Smooth muscle cell (in vitro differentiated cells): ENCODE measurements around the gene TMEM120A. TPM values are rescaled to one million over a fixed set of nuclear protein-coding genes. Genes with fewer than 3 reads are reported as not detected.

Source experiments
- DNase-seq: peaks from one replicate; lab custom pipeline; 2025; ENCODE audit not compliant: unreplicated experiment; lab: John Stamatoyannopoulos, UW
- H2AFZ ChIP-seq: fragments of 200-600 bp; sonication (generic); 2 replicates; pipeline ENCODE4 v1.6.0; 2016; ENCODE audit warnings: antibody characterized with exemption, low read depth, mild to moderate bottlenecking
- H3F3A ChIP-seq: fragments of 200-600 bp; sonication (generic); 2 replicates; pipeline ENCODE4 v1.6.0; 2017; ENCODE audit warnings: antibody characterized with exemption, low read depth
- H3K27ac ChIP-seq: fragments of 200-600 bp; sonication (generic); 2 replicates; pipeline ENCODE4 v1.5.1; 2016; ENCODE audit warnings: low read depth, mild to moderate bottlenecking
- H3K27me3 ChIP-seq: fragments of 200-600 bp; sonication (generic); 2 replicates; pipeline ENCODE4 v1.6.1; 2016; ENCODE audit warnings: low read depth, mild to moderate bottlenecking
- H3K36me3 ChIP-seq: fragments of 200-600 bp; sonication (generic); 2 replicates; pipeline ENCODE4 v1.5.1; 2016; ENCODE audit warnings: low read depth
- H3K4me1 ChIP-seq: fragments of 200-600 bp; sonication (generic); 2 replicates; pipeline ENCODE4 v1.5.1; 2016; ENCODE audit warnings: low read depth
- H3K4me2 ChIP-seq: fragments of 200-600 bp; sonication (generic); 2 replicates; pipeline ENCODE4 v1.6.0; 2016; ENCODE audit warnings: mild to moderate bottlenecking
- H3K4me3 ChIP-seq: fragments of 200-600 bp; sonication (generic); 2 replicates; pipeline ENCODE4 v1.5.1; 2016; ENCODE audit warnings: mild to moderate bottlenecking
- H3K79me2 ChIP-seq: fragments of 200-600 bp; sonication (generic); 2 replicates; pipeline ENCODE4 v1.6.0; 2016; ENCODE audit warnings: low read depth, mild to moderate bottlenecking
- H3K9ac ChIP-seq: fragments of 200-600 bp; sonication (generic); 2 replicates; pipeline ENCODE4 v1.6.0; 2016; ENCODE audit warnings: low read depth
- H3K9me3 ChIP-seq: fragments of 200-600 bp; sonication (generic); replicated peaks from 2 replicates; pipeline ENCODE4 v1.5.1; 2016; ENCODE audit warnings: low read depth
- H4K20me1 ChIP-seq: fragments of 200-600 bp; sonication (generic); 2 replicates; pipeline ENCODE4 v1.6.0; 2016; ENCODE audit warnings: low read depth
- WGBS: methylation state at CpG from one replicate; pipeline ENCODE4 v1.1.7; 2016; ENCODE audit warnings: low lambda C conversion rate; 5-methylcytosine and 5-hydroxymethylcytosine counted together
- polyA plus RNA-seq: library from polyadenylated mRNA; unstranded; fragments of >200 nt; fragmentation: Nextera tagmentation; extraction: Ambion mirVana; gene quantifications from 2 replicates; pipeline ENCODE4 v1.2.1, GENCODE V29; 2016
- total RNA-seq: library from RNA; depleted of rRNA; stranded (reverse); fragments of >200 nt; gene quantifications from 2 replicates; pipeline ENCODE4 v1.2.3, GENCODE V29; 2014
- TF ChIP-seq, protein P1 (sequence below): fragments of 200-600 bp; sonication (generic); IDR thresholded peaks from 2 replicates; pipeline ENCODE4 v1.5.1; 2017; ENCODE audit warnings: borderline replicate concordance, mild to moderate bottlenecking, antibody characterized with exemption; ENCODE audit not compliant: insufficient read depth, poor library complexity, severe bottlenecking

TMEM120A gene
- total and polyA plus RNA-seq, 2 experiments from 2014 or later, result 20.3 to 37.2 TPM

DNA sequence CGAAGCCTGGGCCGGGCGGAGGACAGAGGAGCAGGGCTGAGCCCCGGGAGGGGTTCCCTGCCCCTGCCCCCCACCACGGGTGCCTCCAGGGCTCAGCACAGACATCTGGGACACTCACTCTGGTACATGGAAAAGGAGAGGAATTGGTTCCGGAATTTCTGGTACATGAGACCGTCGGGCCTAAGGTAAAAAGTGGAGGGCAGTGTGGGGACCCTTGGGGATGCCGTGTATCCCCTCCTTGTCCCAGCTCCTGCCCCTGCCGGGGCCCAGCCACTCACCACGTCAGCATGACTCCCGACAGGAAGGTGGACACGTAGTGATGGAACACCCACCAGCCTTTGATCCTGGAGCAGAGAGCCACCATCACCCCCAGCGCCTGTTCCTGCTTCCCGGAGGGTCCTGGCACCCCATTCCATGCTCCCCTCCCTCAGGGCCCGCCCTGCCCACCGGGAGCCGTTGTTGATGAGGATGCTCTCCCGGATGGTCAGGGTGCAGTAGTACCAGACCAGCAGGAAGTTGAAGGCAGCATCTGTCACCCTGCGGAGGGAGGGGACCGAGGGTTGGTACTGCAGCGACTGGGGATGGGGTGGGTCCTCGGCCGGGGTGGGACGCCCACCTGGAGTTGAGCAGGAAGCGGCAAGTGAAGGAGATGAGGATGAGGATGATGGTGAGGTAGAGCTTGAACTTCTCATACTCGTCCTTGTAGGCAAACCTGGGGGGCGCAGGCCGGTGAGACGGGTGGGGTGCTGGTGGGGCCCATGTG is 6.4 kb downstream of the TMEM120A start:
- Histone ChIP-seq H3K27me3 (no peaks in the 10 kb centered on the region), H3K4me2 (no peak overlapping the region)
- 96% methylated on average over 29 of the region's 30 CpGs for WGBS

DNA sequence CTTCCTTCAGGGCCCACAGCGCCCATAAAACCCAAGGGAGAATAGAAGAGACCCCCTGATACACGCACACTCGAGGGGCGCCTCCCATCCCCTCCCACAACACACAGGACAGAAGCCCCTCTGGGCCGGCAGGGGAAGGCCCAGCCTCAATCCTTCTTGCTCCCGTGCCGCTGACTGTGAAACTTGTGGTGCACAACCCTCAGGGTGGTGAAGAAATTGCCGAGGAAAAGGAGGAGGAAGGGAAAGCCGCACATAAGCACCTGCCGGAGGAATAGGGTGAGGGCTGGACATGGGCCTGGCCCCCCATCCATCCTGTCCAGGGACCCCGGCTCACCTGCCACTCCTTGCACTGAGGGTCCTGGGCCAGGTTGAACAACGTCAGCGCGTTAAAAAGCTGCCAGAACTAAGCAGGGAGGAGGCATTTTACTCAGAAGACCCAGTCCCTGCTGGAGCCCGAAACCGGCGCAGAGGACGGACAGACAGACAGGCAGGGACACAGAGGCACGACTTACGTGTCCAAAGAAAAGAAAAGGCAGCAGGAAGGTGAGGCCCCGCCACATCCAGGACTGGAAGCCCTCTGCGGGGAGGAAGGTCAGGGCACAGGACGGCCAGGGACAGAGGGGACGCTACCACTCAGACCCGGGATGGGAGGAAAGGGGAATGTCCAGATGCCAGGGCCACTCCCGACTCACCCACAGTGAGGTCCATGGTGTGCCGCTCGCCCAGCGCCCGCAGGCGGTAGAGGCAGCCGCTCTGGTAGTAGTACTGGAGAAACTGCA is 7.2 kb downstream of the TMEM120A start:
- DNase-seq, result no peak
- TF ChIP-seq, protein P1, sequence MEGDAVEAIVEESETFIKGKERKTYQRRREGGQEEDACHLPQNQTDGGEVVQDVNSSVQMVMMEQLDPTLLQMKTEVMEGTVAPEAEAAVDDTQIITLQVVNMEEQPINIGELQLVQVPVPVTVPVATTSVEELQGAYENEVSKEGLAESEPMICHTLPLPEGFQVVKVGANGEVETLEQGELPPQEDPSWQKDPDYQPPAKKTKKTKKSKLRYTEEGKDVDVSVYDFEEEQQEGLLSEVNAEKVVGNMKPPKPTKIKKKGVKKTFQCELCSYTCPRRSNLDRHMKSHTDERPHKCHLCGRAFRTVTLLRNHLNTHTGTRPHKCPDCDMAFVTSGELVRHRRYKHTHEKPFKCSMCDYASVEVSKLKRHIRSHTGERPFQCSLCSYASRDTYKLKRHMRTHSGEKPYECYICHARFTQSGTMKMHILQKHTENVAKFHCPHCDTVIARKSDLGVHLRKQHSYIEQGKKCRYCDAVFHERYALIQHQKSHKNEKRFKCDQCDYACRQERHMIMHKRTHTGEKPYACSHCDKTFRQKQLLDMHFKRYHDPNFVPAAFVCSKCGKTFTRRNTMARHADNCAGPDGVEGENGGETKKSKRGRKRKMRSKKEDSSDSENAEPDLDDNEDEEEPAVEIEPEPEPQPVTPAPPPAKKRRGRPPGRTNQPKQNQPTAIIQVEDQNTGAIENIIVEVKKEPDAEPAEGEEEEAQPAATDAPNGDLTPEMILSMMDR, result no peak
- WGBS, result 96% methylated on average over 32 of the region's 32 CpGs
- Histone ChIP-seq H3K9me3 (no peaks in the 10 kb centered on the region), H3K27ac (no peak overlapping the region), H3K4me2 (no peak overlapping the region), H4K20me1 (no peaks in the 10 kb centered on the region), H2AFZ (no peak overlapping the region), H3K27me3 (no peaks in the 10 kb centered on the region), H3F3A (no peaks in the 10 kb centered on the region), H3K79me2 (no peaks in the 10 kb centered on the region), H3K4me1 (no peaks in the 10 kb centered on the region), H3K4me3 (no peak overlapping the region), H3K36me3 (no peaks in the 10 kb centered on the region), H3K9ac (no peak overlapping the region)

More for the DNA sequence above, 6.4 kb downstream of the TMEM120A start:
- Histone ChIP-seq H3F3A (no peaks in the 10 kb centered on the region), H4K20me1 (no peaks in the 10 kb centered on the region), H3K27ac (no peak overlapping the region), H3K9me3 (no peaks in the 10 kb centered on the region), H3K4me3 (no peak overlapping the region), H3K79me2 (no peaks in the 10 kb centered on the region), H2AFZ (no peak overlapping the region), H3K36me3 (no peaks in the 10 kb centered on the region), H3K4me1 (no peaks in the 10 kb centered on the region), H3K9ac (no peak overlapping the region)
- TF ChIP-seq, protein P1, result no peak
- no peak for DNase-seq

DNA sequence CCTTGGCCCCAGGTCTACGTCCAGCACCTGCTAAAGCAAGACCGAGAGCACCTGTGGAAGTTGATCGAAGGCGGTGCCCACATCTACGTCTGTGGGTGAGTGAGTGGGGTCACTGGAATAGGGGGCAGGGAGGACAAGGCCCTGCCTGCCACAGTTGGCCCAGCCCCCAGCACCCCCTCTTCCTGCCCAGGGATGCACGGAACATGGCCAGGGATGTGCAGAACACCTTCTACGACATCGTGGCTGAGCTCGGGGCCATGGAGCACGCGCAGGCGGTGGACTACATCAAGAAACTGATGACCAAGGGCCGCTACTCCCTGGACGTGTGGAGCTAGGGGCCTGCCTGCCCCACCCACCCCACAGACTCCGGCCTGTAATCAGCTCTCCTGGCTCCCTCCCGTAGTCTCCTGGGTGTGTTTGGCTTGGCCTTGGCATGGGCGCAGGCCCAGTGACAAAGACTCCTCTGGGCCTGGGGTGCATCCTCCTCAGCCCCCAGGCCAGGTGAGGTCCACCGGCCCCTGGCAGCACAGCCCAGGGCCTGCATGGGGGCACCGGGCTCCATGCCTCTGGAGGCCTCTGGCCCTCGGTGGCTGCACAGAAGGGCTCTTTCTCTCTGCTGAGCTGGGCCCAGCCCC is 8.1 kb downstream of the TMEM120A start:
- Histone ChIP-seq H3F3A (no peaks in the 10 kb centered on the region), H3K36me3 (no peaks in the 10 kb centered on the region), H3K27me3 (no peaks in the 10 kb centered on the region), H3K27ac (no peak overlapping the region), H3K4me1 (no peaks in the 10 kb centered on the region), H2AFZ (no peak overlapping the region), H3K4me3 (no peak overlapping the region), H3K4me2 (no peak overlapping the region), H4K20me1 (no peaks in the 10 kb centered on the region), H3K9ac (no peak overlapping the region), H3K9me3 (no peaks in the 10 kb centered on the region), H3K79me2 (no peaks in the 10 kb centered on the region)
- WGBS, result 98% methylated on average over 20 of the region's 20 CpGs
- TF ChIP-seq, protein P1, result no peak
- no peak for DNase-seq
